Jurkat, Clone E6-1 (cell line): Measurements from ENCODE around the gene STK24.
"Not testable (repeated sequence)": the region's sequence is repeated elsewhere in the genome, so short reads cannot be mapped to it uniquely, and the experiment has no call there.

Experiments
- DNase-seq: peaks from one replicate; pipeline ENCODE4 v3.0.0-alpha.2; 2011; ENCODE audit warnings: low read depth, low spot score
- H3K4me3 ChIP-seq: 2 replicates; pipeline ENCODE4 v1.5.1; 2011; ENCODE audit warnings: mild to moderate bottlenecking, low read length, control low read depth, moderate library complexity

The STK24 gene

GRCh38 chr13:98433654-98434053, 143.3 kb downstream of the STK24 start:
- DNase-seq: no peak

GRCh38 chr13:98432638-98433037, 144.3 kb downstream of the STK24 start:
- H3K4me3 ChIP-seq: no peak overlapping the region
- no peak for DNase-seq

More at GRCh38 chr13:98433654-98434053, 143.3 kb downstream of the STK24 start:
- no peak overlapping the region for H3K4me3 ChIP-seq

GRCh38 chr13:98429977-98430736, 146.8 kb downstream of the STK24 start:
- no peak overlapping the region for H3K4me3 ChIP-seq
- DNase-seq: no peak

DNA sequence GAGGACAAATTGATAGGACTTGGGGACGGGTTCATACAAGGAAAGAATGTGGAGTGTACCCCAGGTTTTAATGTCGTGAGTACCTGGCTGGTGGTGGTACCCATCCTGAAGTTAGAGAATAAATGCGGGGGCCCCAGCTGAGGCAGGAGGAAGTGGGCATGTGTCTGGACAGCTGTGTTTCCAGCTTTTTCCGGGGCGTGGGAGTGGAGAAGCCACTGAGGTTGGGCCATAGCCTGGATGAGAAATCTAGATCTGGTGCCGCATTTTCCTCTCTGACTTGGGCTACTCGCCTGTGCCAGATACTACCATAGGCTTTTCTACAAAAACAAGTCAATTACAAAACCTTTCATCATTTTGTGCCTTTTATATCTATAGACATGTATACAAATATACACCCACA, 147.4 kb downstream of the STK24 start:
- no peak overlapping the region for H3K4me3 ChIP-seq
- no peak for DNase-seq

GRCh38 chr13:98429081-98429480, 147.8 kb downstream of the STK24 start:
- H3K4me3 ChIP-seq: no peak overlapping the region

GRCh38 chr13:98428256-98428966, 148.5 kb downstream of the STK24 start:
- DNase-seq: no peak
- H3K4me3 ChIP-seq: no peak overlapping the region

More at GRCh38 chr13:98429081-98429480, 147.8 kb downstream of the STK24 start:
- DNase-seq: no peak

DNA sequence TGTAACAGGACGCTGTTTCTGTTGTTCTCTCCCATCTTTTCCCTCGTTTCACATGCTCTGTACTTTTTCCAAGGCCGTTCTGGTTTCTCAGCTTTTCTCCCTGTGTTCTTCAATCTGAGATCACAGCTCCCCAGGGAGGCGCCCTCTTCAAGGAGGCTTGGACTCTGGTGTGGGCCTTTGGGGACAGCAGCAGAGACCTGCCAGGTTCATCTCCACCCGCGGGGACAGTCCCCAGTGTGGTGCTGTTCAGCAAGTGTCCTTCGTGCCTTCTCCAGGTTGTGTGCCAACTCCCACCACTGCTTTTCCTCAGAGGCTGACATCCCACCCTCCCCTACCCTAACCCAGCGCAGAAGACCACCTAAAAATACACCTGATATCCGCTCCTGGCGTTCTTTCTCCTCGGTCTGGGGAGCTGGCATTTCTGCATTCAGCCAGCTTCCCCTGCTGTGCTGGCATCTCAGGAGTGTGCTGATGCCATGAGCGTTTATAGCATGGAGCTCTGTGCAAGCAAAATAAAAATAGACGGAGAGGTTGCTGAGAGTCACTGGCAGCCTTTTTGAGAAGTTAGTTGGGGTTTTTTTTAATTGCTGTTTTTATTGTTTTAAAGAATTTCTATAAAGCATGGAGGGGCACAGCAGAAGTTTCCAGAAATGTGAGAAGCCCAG, 149.4 kb downstream of the STK24 start:
- no peak for DNase-seq
- no peak overlapping the region for H3K4me3 ChIP-seq

GRCh38 chr13:98423417-98423816, 153.5 kb downstream of the STK24 start:
- H3K4me3 ChIP-seq: no peak overlapping the region
- no peak for DNase-seq

- DNase-seq: no peak
- H3K4me3 ChIP-seq: no peak overlapping the region
Measured at GRCh38 chr13:98422046-98422445, 154.9 kb downstream of the STK24 start.

GRCh38 chr13:98420554-98421175, 156.2 kb downstream of the STK24 start:
- no peak for DNase-seq
- H3K4me3 ChIP-seq: no peak overlapping the region

- no peak for DNase-seq
- H3K4me3 ChIP-seq: no peak overlapping the region
Measured at GRCh38 chr13:98419786-98420553, 156.9 kb downstream of the STK24 start.

DNA sequence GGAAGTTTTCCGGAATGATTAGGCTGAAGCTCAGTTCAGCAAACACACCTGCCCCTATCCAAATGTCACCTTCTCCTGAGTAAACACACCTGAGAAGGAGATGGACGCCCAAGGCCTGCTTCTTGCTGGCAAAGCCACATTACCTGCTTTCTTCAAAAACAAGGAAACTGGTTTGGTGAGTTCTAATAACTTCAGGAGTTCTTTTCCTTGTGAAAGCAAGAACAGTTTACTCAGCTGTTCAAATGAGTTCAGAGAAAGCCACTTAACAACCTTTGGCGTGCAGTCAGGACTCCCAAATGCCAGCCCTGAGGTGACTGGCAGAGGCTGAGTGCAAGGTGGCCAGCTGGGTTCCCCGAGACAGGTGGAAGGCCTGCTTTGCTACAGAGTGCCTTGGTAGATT, 160.5 kb downstream of the STK24 start:
- no peak overlapping the region for H3K4me3 ChIP-seq
- no peak for DNase-seq

- H3K4me3 ChIP-seq: no peak overlapping the region
- DNase-seq: no peak
Measured at GRCh38 chr13:98415326-98416070, 161.4 kb downstream of the STK24 start.

DNA sequence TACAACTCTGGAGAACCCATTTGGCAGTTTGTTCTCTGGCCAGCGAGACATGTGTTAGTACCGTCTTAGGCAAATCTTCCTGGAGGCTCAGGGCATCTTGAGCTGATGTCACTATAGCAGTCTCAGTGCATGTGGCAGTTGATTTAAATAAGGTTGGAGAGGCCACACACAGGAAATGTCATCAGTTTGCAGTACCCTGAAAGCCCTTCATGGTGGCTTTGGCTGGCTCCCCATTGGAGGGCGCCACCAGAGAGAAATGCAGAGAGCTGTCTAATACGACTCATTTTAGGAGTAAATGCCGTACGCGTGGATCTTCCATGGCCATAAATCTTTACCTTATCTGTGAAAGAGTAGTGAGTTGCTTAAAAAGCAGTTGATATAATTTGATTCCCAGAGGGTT, 163.1 kb downstream of the STK24 start:
- DNase-seq: peak; percentile 37

GRCh38 chr13:98413278-98413677, 163.6 kb downstream of the STK24 start:
- DNase-seq, H3K4me3 ChIP-seq: not testable (repeated sequence)

More for the DNA sequence above, 163.1 kb downstream of the STK24 start:
- no peak overlapping the region for H3K4me3 ChIP-seq

GRCh38 chr13:98411617-98412265, 165.2 kb downstream of the STK24 start:
- peak overlapping the region; percentile 17 for H3K4me3 ChIP-seq
- DNase-seq: peak; percentile 75

GRCh38 chr13:98411013-98411412, 165.9 kb downstream of the STK24 start:
- no peak for DNase-seq
- H3K4me3 ChIP-seq: no peak overlapping the region

GRCh38 chr13:98410612-98411011, 166.3 kb downstream of the STK24 start:
- H3K4me3 ChIP-seq: no peak overlapping the region
- no peak for DNase-seq
